Nephron progenitor cell (in vitro differentiated cells): ENCODE results near the gene CD6.
"Not testable (repeated sequence)": the region's sequence is repeated elsewhere in the genome, so short reads cannot be mapped to it uniquely, and the experiment has no call there.

Source experiments
- DNase-seq: peaks from one replicate; pipeline ENCODE4 v3.0.0; 2021
- H3K27ac Mint-ChIP-seq: 2 replicates; pipeline ENCODE4 v1.8.0; 2021; ENCODE audit warnings: mild to moderate bottlenecking, moderate library complexity, mixed read lengths
- H3K27me3 Mint-ChIP-seq: 2 replicates; pipeline ENCODE4 v1.8.0; 2021; ENCODE audit warnings: mild to moderate bottlenecking, low read depth, mixed read lengths; ENCODE audit not compliant: poor library complexity
- H3K36me3 Mint-ChIP-seq: 2 replicates; pipeline ENCODE4 v1.8.0; 2021; ENCODE audit warnings: low read depth, mixed read lengths
- H3K4me1 Mint-ChIP-seq: 2 replicates; pipeline ENCODE4 v1.8.0; 2021; ENCODE audit warnings: mixed read lengths
- H3K4me3 Mint-ChIP-seq: 2 replicates; pipeline ENCODE4 v1.8.0; 2021; ENCODE audit warnings: mild to moderate bottlenecking, moderate library complexity, mixed read lengths
- H3K9me3 Mint-ChIP-seq: 2 replicates; pipeline ENCODE4 v1.8.0; 2021; ENCODE audit warnings: mild to moderate bottlenecking, moderate library complexity, mixed read lengths
- CTCF ChIP-seq: fragments of 200-600 bp; sonication (generic); IDR thresholded peaks from 2 replicates; pipeline ENCODE4 v1.5.0; 2021; ENCODE audit warnings: antibody characterized with exemption

CD6 gene

GRCh38 chr11:61061081-61061826 is 89.8 kb downstream of the CD6 start:
- no peak for DNase-seq
- TF ChIP-seq CTCF: no peak
- peaks cover 28% of the 10 kb centered on the region for H3K4me1 Mint-ChIP-seq
- no peaks in the 10 kb centered on the region for H3K9me3 Mint-ChIP-seq
- H3K4me3 Mint-ChIP-seq: no peak overlapping the region
- H3K27ac Mint-ChIP-seq: no peak overlapping the region
- H3K27me3 Mint-ChIP-seq: peaks cover 13% of the 10 kb centered on the region
- H3K36me3 Mint-ChIP-seq: no peaks in the 10 kb centered on the region

GRCh38 chr11:61062181-61062930 is 90.9 kb downstream of the CD6 start:
- DNase-seq: no peak
- Mint-ChIP-seq H3K27ac (no peak overlapping the region), H3K9me3 (no peaks in the 10 kb centered on the region), H3K36me3 (no peaks in the 10 kb centered on the region), H3K4me3 (no peak overlapping the region), H3K4me1 (peaks cover 24% of the 10 kb centered on the region), H3K27me3 (peaks cover 13% of the 10 kb centered on the region)
- no peak for TF ChIP-seq CTCF

GRCh38 chr11:61065236-61065635 is 93.8 kb downstream of the CD6 start:
- not testable (repeated sequence) for H3K9me3 Mint-ChIP-seq, H3K36me3 Mint-ChIP-seq

GRCh38 chr11:61065955-61066638 is 94.6 kb downstream of the CD6 start:
- H3K27me3 Mint-ChIP-seq: peaks cover 6% of the 10 kb centered on the region
- TF ChIP-seq CTCF: no peak
- H3K36me3 Mint-ChIP-seq: no peaks in the 10 kb centered on the region
- H3K4me1 Mint-ChIP-seq: peaks cover 56% of the 10 kb centered on the region
- no peak for DNase-seq
- H3K27ac Mint-ChIP-seq: peak overlapping the region; percentile 47
- no peak overlapping the region for H3K4me3 Mint-ChIP-seq
- H3K9me3 Mint-ChIP-seq: no peaks in the 10 kb centered on the region

More at GRCh38 chr11:61065236-61065635, 93.8 kb downstream of the CD6 start:
- not testable (repeated sequence) for DNase-seq, H3K4me3 Mint-ChIP-seq, H3K27ac Mint-ChIP-seq, H3K27me3 Mint-ChIP-seq
- H3K4me1 Mint-ChIP-seq: peaks cover 47% of the 10 kb centered on the region

- Mint-ChIP-seq H3K4me1 (peaks cover 60% of the 10 kb centered on the region), H3K36me3 (no peaks in the 10 kb centered on the region), H3K4me3 (no peak overlapping the region), H3K27ac (no peak overlapping the region), H3K27me3 (peaks cover 6% of the 10 kb centered on the region), H3K9me3 (no peaks in the 10 kb centered on the region)
- no peak for DNase-seq
- no peak for TF ChIP-seq CTCF
Observed at GRCh38 chr11:61066645-61067044, 95.2 kb downstream of the CD6 start.

GRCh38 chr11:61067782-61068446 is 96.4 kb downstream of the CD6 start:
- H3K27ac Mint-ChIP-seq: peak overlapping the region; percentile 21
- DNase-seq: no peak
- H3K36me3 Mint-ChIP-seq: no peaks in the 10 kb centered on the region
- no peak for TF ChIP-seq CTCF
- no peaks in the 10 kb centered on the region for H3K9me3 Mint-ChIP-seq
- no peak overlapping the region for H3K4me3 Mint-ChIP-seq
- H3K27me3 Mint-ChIP-seq: peaks cover 9% of the 10 kb centered on the region
- H3K4me1 Mint-ChIP-seq: peaks cover 70% of the 10 kb centered on the region
